Measurements from ENCODE around the gene FER. TPM values are rescaled to one million over a fixed set of nuclear protein-coding genes. Genes with fewer than 3 reads are reported as not detected.
"Not testable (repeated sequence)": the region's sequence is repeated elsewhere in the genome, so short reads cannot be mapped to it uniquely, and the experiment has no call there.

FER gene
- total RNA-seq, 2 experiments from 2014 or later: 5.9 to 8.0 TPM

- Mint-ChIP-seq H3K9me3 (ENCODE audit: insufficient read depth) (no peaks in the 10 kb centered on the region), H3K4me3 (no peak overlapping the region), H3K27ac (no peak overlapping the region), H3K27me3 (ENCODE audit: low read depth) (no peaks in the 10 kb centered on the region), H3K4me1 (ENCODE audit: low read depth) (no peaks in the 10 kb centered on the region), H3K36me3 (ENCODE audit: low read depth) (no peaks in the 10 kb centered on the region)
- no peak for DNase-seq
- ChIA-PET POLR2A (no interaction called here), CTCF (no interaction called here)
- ATAC-seq: no peak
Observed at GRCh38 chr5:108946008-108946407, 198.3 kb downstream of the FER start.

DNA sequence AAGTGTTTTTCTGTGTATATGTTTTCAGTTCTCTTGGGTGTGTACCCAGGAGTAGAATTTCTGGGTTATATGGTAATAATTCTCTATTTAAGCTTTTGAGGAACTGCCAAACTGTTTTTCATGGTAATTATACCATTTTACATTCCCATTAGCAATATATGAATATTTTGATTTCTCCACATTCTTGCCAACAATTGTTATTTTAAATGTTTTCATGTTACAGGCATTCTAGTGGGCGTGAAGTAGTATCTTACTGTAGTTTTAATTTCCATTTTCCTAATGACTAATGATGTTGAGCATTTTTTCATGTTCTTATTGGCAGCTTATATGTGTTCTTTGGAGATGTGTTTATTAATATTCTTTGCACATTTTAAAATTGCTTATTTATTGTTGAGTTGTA is 199.5 kb downstream of the FER start:
- Mint-ChIP-seq H3K36me3 (ENCODE audit: low read depth) (no peaks in the 10 kb centered on the region), H3K9me3 (ENCODE audit: insufficient read depth) (no peaks in the 10 kb centered on the region), H3K4me1 (ENCODE audit: low read depth) (no peaks in the 10 kb centered on the region), H3K27me3 (ENCODE audit: low read depth) (no peaks in the 10 kb centered on the region), H3K27ac (no peak overlapping the region), H3K4me3 (no peak overlapping the region)
- ChIA-PET POLR2A (no interaction called here), CTCF (no interaction called here)
- ATAC-seq (no peak), DNase-seq (no peak)

- no peaks in the 10 kb centered on the region for H3K27me3 Mint-ChIP-seq (ENCODE audit: low read depth)
- no peaks in the 10 kb centered on the region for H3K36me3 Mint-ChIP-seq (ENCODE audit: low read depth)
- H3K4me3 Mint-ChIP-seq: no peak overlapping the region
- DNase-seq: no peak
- ChIA-PET POLR2A (no interaction called here), CTCF (no interaction called here)
- no peak for ATAC-seq
- H3K9me3 Mint-ChIP-seq (ENCODE audit: insufficient read depth): no peaks in the 10 kb centered on the region
- H3K4me1 Mint-ChIP-seq (ENCODE audit: low read depth): no peaks in the 10 kb centered on the region
- H3K27ac Mint-ChIP-seq: no peak overlapping the region
Observed at GRCh38 chr5:108950276-108950675, 202.6 kb downstream of the FER start.

DNA sequence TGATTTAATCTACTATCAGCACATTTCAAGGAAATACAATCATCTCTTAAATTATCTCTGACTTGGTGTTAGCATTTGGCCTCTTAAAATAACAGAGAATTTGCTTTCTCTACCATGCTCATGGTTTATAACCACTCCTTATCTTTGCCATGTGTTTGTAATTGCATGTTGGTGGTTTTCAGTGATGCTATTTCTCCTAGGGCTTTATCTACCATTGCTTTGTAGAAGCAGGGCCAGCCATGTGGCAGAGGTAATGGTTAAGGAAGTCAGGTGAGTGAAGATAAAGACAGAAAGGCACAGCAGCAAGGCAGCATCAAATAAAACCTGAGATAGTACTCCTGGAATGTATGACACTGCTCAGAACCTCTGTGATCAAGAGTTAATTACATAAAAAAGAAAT is 206.2 kb downstream of the FER start:
- ChIA-PET CTCF (no interaction called here), POLR2A (no interaction called here)
- no peaks in the 10 kb centered on the region for H3K9me3 Mint-ChIP-seq (ENCODE audit: insufficient read depth)
- DNase-seq (no peak), ATAC-seq (no peak)
- H3K36me3 Mint-ChIP-seq (ENCODE audit: low read depth): no peaks in the 10 kb centered on the region
- no peak overlapping the region for H3K4me3 Mint-ChIP-seq
- H3K27me3 Mint-ChIP-seq (ENCODE audit: low read depth): no peaks in the 10 kb centered on the region
- no peaks in the 10 kb centered on the region for H3K4me1 Mint-ChIP-seq (ENCODE audit: low read depth)
- H3K27ac Mint-ChIP-seq: no peak overlapping the region

GRCh38 chr5:108957333-108957732 is 209.6 kb downstream of the FER start:
- H3K4me1 Mint-ChIP-seq (ENCODE audit: low read depth): no peaks in the 10 kb centered on the region
- ATAC-seq (no peak), DNase-seq (no peak)
- H3K27me3 Mint-ChIP-seq (ENCODE audit: low read depth): no peaks in the 10 kb centered on the region
- H3K9me3 Mint-ChIP-seq (ENCODE audit: insufficient read depth): no peaks in the 10 kb centered on the region
- CTCF ChIA-PET: no interaction called here
- no peak overlapping the region for H3K27ac Mint-ChIP-seq
- no peaks in the 10 kb centered on the region for H3K36me3 Mint-ChIP-seq (ENCODE audit: low read depth)
- no peak overlapping the region for H3K4me3 Mint-ChIP-seq
- POLR2A ChIA-PET: no interaction called here

DNA sequence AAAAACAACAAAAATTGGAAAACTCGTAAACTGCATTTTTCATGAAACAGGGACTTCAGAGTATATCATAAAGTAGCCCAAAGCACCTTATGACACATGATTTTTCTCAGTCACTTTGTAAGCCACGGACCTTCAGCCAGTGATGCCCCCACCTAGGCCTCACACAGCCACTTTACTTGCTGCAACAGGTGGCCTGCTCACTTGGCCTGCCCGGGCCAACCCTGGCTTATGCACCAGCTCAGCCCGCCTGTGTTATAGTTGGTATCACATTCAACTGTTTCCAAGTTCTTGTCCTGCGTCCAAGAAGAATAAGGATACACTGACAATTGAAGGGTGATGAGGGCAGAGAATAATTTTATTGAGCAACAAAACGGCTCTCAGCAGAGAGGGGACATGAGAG is 219.2 kb downstream of the FER start:
- no peaks in the 10 kb centered on the region for H3K4me1 Mint-ChIP-seq (ENCODE audit: low read depth)
- ChIA-PET POLR2A (no interaction called here), CTCF (no interaction called here)
- no peak overlapping the region for H3K4me3 Mint-ChIP-seq
- no peaks in the 10 kb centered on the region for H3K9me3 Mint-ChIP-seq (ENCODE audit: insufficient read depth)
- DNase-seq (no peak), ATAC-seq (no peak)
- no peaks in the 10 kb centered on the region for H3K27me3 Mint-ChIP-seq (ENCODE audit: low read depth)
- no peaks in the 10 kb centered on the region for H3K36me3 Mint-ChIP-seq (ENCODE audit: low read depth)
- H3K27ac Mint-ChIP-seq: no peak overlapping the region

GRCh38 chr5:108974594-108974993 is 226.9 kb downstream of the FER start:
- no peaks in the 10 kb centered on the region for H3K4me1 Mint-ChIP-seq (ENCODE audit: low read depth)
- no peaks in the 10 kb centered on the region for H3K9me3 Mint-ChIP-seq (ENCODE audit: insufficient read depth)
- H3K4me3 Mint-ChIP-seq: no peak overlapping the region
- CTCF ChIA-PET: no interaction called here
- DNase-seq (no peak), ATAC-seq (no peak)
- no peaks in the 10 kb centered on the region for H3K36me3 Mint-ChIP-seq (ENCODE audit: low read depth)
- H3K27me3 Mint-ChIP-seq (ENCODE audit: low read depth): no peaks in the 10 kb centered on the region
- H3K27ac Mint-ChIP-seq: no peak overlapping the region
- POLR2A ChIA-PET: no interaction called here

DNA sequence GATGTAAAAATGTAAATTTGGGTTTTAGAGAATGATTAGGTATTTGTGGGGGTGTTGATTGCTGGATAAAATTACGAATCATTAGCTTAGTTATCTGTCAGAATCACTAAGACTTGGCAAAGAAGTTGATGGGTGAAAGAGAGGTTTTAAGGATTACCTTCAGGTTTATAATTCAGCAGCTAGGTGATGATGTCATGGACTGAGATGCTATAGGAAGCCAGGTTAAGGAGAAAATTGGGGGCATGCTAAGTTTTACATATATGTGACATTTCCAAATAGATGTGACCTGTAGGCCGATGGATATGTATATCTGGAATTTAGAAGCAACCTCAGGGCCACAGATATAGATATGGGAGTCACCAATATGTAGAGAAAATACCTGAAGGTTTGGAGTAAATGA is 228.0 kb downstream of the FER start:
- H3K27ac Mint-ChIP-seq: no peak overlapping the region
- no peaks in the 10 kb centered on the region for H3K27me3 Mint-ChIP-seq (ENCODE audit: low read depth)
- ChIA-PET CTCF (no interaction called here), POLR2A (no interaction called here)
- ATAC-seq: no peak
- DNase-seq: no peak
- H3K4me1 Mint-ChIP-seq (ENCODE audit: low read depth): no peaks in the 10 kb centered on the region
- H3K9me3 Mint-ChIP-seq (ENCODE audit: insufficient read depth): no peaks in the 10 kb centered on the region
- H3K4me3 Mint-ChIP-seq: no peak overlapping the region
- no peaks in the 10 kb centered on the region for H3K36me3 Mint-ChIP-seq (ENCODE audit: low read depth)

- no peaks in the 10 kb centered on the region for H3K4me1 Mint-ChIP-seq (ENCODE audit: low read depth)
- CTCF ChIA-PET: no interaction called here
- POLR2A ChIA-PET: no interaction called here
- H3K4me3 Mint-ChIP-seq: no peak overlapping the region
- no peak overlapping the region for H3K27ac Mint-ChIP-seq
- peaks cover 2% of the 10 kb centered on the region for H3K36me3 Mint-ChIP-seq (ENCODE audit: low read depth)
- H3K9me3 Mint-ChIP-seq (ENCODE audit: insufficient read depth): peaks cover 7% of the 10 kb centered on the region
- DNase-seq (no peak), ATAC-seq (no peak)
- no peaks in the 10 kb centered on the region for H3K27me3 Mint-ChIP-seq (ENCODE audit: low read depth)
Observed at GRCh38 chr5:108983461-108984092, 235.9 kb downstream of the FER start.

- ATAC-seq: no peak
- POLR2A ChIA-PET: no interaction called here
- H3K27me3 Mint-ChIP-seq (ENCODE audit: low read depth): no peaks in the 10 kb centered on the region
- H3K36me3 Mint-ChIP-seq (ENCODE audit: low read depth): peaks cover 2% of the 10 kb centered on the region
- no peak overlapping the region for H3K27ac Mint-ChIP-seq
- no peak overlapping the region for H3K4me3 Mint-ChIP-seq
- CTCF ChIA-PET: no interaction called here
- no peaks in the 10 kb centered on the region for H3K4me1 Mint-ChIP-seq (ENCODE audit: low read depth)
- no peak for DNase-seq
- H3K9me3 Mint-ChIP-seq (ENCODE audit: insufficient read depth): peaks cover 12% of the 10 kb centered on the region
Observed at GRCh38 chr5:108989761-108990392, 242.2 kb downstream of the FER start.

- H3K4me1 Mint-ChIP-seq (ENCODE audit: low read depth); DNase-seq; H3K9me3 Mint-ChIP-seq (ENCODE audit: insufficient read depth); ATAC-seq; H3K27ac Mint-ChIP-seq; H3K27me3 Mint-ChIP-seq (ENCODE audit: low read depth); H3K4me3 Mint-ChIP-seq; H3K36me3 Mint-ChIP-seq (ENCODE audit: low read depth); POLR2A ChIA-PET; CTCF ChIA-PET: not testable (repeated sequence)
Observed at GRCh38 chr5:108992396-108993085, 244.8 kb downstream of the FER start.

DNA sequence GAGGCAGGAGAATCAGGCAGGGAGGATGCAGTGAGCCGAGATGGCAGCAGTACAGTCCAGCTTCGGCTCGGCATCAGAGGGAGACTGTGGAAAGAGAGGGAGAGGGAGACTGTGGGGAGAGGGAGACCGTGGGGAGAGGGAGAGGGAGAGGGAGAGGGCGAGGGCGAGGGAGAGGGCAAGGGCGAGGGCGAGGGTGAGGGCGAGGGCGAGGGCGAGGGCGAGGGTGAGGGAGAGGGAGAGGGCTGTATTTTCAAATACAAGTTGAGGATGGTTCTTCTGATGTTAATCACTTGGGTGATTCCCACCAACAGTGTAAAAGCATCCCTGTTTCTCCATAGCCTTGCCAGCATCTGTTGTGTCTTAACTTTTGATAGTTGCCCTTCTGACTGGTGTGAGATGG is 245.7 kb downstream of the FER start:
- H3K36me3 Mint-ChIP-seq (ENCODE audit: low read depth); H3K4me1 Mint-ChIP-seq (ENCODE audit: low read depth); H3K9me3 Mint-ChIP-seq (ENCODE audit: insufficient read depth); DNase-seq; H3K27me3 Mint-ChIP-seq (ENCODE audit: low read depth); CTCF ChIA-PET; POLR2A ChIA-PET; H3K27ac Mint-ChIP-seq; ATAC-seq; H3K4me3 Mint-ChIP-seq: not testable (repeated sequence)

- POLR2A ChIA-PET: no interaction called here
- H3K4me3 Mint-ChIP-seq: no peak overlapping the region
Observed at GRCh38 chr5:108997720-108998119, 250.0 kb downstream of the FER start.

More at GRCh38 chr5:108997720-108998119, 250.0 kb downstream of the FER start:
- Mint-ChIP-seq H3K27me3 (ENCODE audit: low read depth) (no peaks in the 10 kb centered on the region), H3K4me1 (ENCODE audit: low read depth) (no peaks in the 10 kb centered on the region), H3K9me3 (ENCODE audit: insufficient read depth) (peaks cover 5% of the 10 kb centered on the region), H3K27ac (no peak overlapping the region), H3K36me3 (ENCODE audit: low read depth) (no peaks in the 10 kb centered on the region)
- CTCF ChIA-PET: no interaction called here
- DNase-seq: no peak
- ATAC-seq: no peak

All from activated CD8-positive, alpha-beta T cell treated with anti-CD3 and anti-CD28 coated beads, Interleukin-2, amount 10 ng/mL, durations not matched to agents 7 days and 5 days (primary cell).